Mesendoderm (in vitro differentiated cells): ENCODE measurements around the gene ITGB3.

Experiments
- DNase-seq: peaks from one replicate; pipeline ENCODE4 v3.0.0; 2013
- H2AK5ac ChIP-seq: 2 replicates; pipeline ENCODE4 v1.6.1; 2013; ENCODE audit warnings: low read length, inconsistent platforms
- H2BK120ac ChIP-seq: 2 replicates; pipeline ENCODE4 v1.6.1; 2013; ENCODE audit warnings: low read depth, mild to moderate bottlenecking, low read length, moderate library complexity, mixed read lengths
- H2BK15ac ChIP-seq: replicated peaks from 2 replicates; pipeline ENCODE4 v1.6.1; 2013; ENCODE audit warnings: low read depth, mild to moderate bottlenecking, moderate library complexity
- H2BK5ac ChIP-seq: 2 replicates; pipeline ENCODE4 v1.6.1; 2013; ENCODE audit warnings: low read length, inconsistent platforms
- H3K18ac ChIP-seq: 2 replicates; pipeline ENCODE4 v1.6.1; 2013; ENCODE audit warnings: mild to moderate bottlenecking, low read length, mixed read lengths
- H3K23ac ChIP-seq: one replicate; pipeline ENCODE4 v1.6.1; 2013; ENCODE audit warnings: low read length
- H3K27ac ChIP-seq: 2 replicates; pipeline ENCODE4 v1.5.1; 2013; ENCODE audit warnings: low read depth, mild to moderate bottlenecking, inconsistent platforms, low read length, moderate library complexity
- H3K27me3 ChIP-seq: 2 replicates; pipeline ENCODE4 v1.6.1; 2013; ENCODE audit warnings: low read length, control low read depth, mild to moderate bottlenecking, inconsistent platforms; ENCODE audit not compliant: insufficient read depth, poor library complexity
- H3K36me3 ChIP-seq: 2 replicates; pipeline ENCODE4 v1.6.1; 2013; ENCODE audit warnings: low read length, inconsistent platforms; ENCODE audit not compliant: control insufficient read depth, insufficient read depth
- H3K4ac ChIP-seq: one replicate; pipeline ENCODE4 v1.6.1; 2013; ENCODE audit warnings: low read depth, mild to moderate bottlenecking, low read length, moderate library complexity
- H3K4me1 ChIP-seq: 2 replicates; pipeline ENCODE4 v1.6.1; 2013; ENCODE audit warnings: low read depth, low read length, inconsistent platforms; ENCODE audit not compliant: control insufficient read depth
- H3K4me2 ChIP-seq: 2 replicates; pipeline ENCODE4 v1.6.1; 2013; ENCODE audit warnings: low read length
- H3K4me3 ChIP-seq: 2 replicates; pipeline ENCODE4 v1.5.1; 2013; ENCODE audit warnings: mild to moderate bottlenecking, low read length
- H3K56ac ChIP-seq: one replicate; pipeline ENCODE4 v1.6.1; 2013; ENCODE audit warnings: low read length
- H3K79me1 ChIP-seq: 2 replicates; pipeline ENCODE4 v1.6.1; 2013; ENCODE audit warnings: low read length, inconsistent platforms
- H3K79me2 ChIP-seq: 2 replicates; pipeline ENCODE4 v1.6.1; 2013; ENCODE audit warnings: mild to moderate bottlenecking, low read length; ENCODE audit not compliant: control insufficient read depth, insufficient read depth
- H3K9ac ChIP-seq: 2 replicates; pipeline ENCODE4 v1.6.1; 2013; ENCODE audit warnings: low read length, inconsistent platforms
- H4K5ac ChIP-seq: one replicate; pipeline ENCODE4 v1.6.1; 2013; ENCODE audit warnings: low read length
- H4K8ac ChIP-seq: one replicate; pipeline ENCODE4 v1.6.1; 2013; ENCODE audit warnings: low read depth, mild to moderate bottlenecking, control low read depth, low read length, moderate library complexity
- WGBS: extraction: QIAGEN DNeasy Blood & Tissue Kit; methylation state at CpG from one replicate; pipeline ENCODE4 v1.1.7; 2013; ENCODE audit warnings: low lambda C conversion rate, missing lambda C conversion rate; ENCODE audit not compliant: insufficient coverage; ENCODE audit errors: extremely low coverage; 5-methylcytosine and 5-hydroxymethylcytosine counted together

Gene ITGB3

DNA sequence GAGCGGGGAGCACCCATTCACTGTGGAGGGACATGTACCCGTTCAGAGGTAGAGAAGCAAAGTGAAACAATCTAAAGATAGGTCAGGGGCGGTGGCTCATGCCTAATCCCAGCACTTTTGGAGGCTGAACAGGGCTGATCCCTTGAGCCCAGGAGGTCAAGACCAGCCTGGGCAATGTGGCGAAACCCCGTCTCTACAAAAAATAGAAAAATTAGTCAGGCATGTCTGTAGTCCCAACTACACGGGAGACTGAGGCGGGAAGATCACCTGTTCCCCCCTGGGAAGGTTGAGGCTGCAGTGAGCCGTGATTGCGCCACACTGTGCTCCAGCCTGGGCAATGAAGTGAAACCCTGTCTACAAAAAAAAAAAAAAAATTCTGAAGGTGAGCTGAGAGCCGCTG lies 22.8 kb upstream of the ITGB3 start:
- H3K4me3 ChIP-seq = no peak overlapping the region
- H3K27me3 ChIP-seq = no peaks in the 10 kb centered on the region
- H3K23ac ChIP-seq = no peak overlapping the region
- no peak overlapping the region for H4K5ac ChIP-seq
- no peak overlapping the region for H3K4ac ChIP-seq
- H2BK15ac ChIP-seq = no peak overlapping the region
- no peaks in the 10 kb centered on the region for H3K36me3 ChIP-seq
- H2BK120ac ChIP-seq = no peak overlapping the region
- H2BK5ac ChIP-seq = no peak overlapping the region
- no CpG with 5 or more reads among the region's 10 CpGs for WGBS
- DNase-seq = no peak
- peaks cover 2% of the 10 kb centered on the region for H3K4me1 ChIP-seq
- no peak overlapping the region for H3K4me2 ChIP-seq
- H3K56ac ChIP-seq = no peak overlapping the region
- no peaks in the 10 kb centered on the region for H3K79me2 ChIP-seq
- no peak overlapping the region for H2AK5ac ChIP-seq
- H3K9ac ChIP-seq = no peak overlapping the region
- no peaks in the 10 kb centered on the region for H3K79me1 ChIP-seq
- H3K27ac ChIP-seq = no peak overlapping the region
- no peak overlapping the region for H4K8ac ChIP-seq
- H3K18ac ChIP-seq = no peak overlapping the region

DNA sequence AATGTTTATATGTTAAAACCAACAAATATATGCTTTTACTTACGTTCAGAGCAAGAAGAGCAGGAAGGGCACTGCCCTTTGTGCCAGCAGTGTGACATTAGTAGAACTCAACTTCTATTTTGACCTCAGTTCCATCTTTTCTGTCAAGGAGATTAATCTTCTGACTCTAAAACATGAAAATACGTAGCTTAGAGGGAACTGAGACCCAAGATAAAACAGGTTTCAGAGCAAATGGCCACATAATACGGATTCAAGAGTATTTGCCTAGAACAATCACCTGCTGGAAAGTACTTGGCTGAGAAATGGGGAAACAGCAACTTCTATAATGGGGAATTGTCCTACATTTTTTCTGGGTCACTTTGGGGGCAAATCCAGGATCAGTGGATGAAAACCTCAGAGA lies 22.3 kb upstream of the ITGB3 start:
- Histone ChIP-seq H3K79me1 (no peaks in the 10 kb centered on the region), H3K9ac (no peak overlapping the region), H2BK15ac (no peak overlapping the region), H3K36me3 (no peaks in the 10 kb centered on the region), H3K79me2 (no peaks in the 10 kb centered on the region), H3K56ac (no peak overlapping the region), H3K27ac (no peak overlapping the region), H3K23ac (no peak overlapping the region), H2BK120ac (no peak overlapping the region), H4K8ac (no peak overlapping the region), H2BK5ac (no peak overlapping the region), H3K18ac (no peak overlapping the region), H3K4ac (no peak overlapping the region), H3K4me2 (no peak overlapping the region), H3K4me1 (peaks cover 2% of the 10 kb centered on the region), H3K4me3 (no peak overlapping the region), H3K27me3 (no peaks in the 10 kb centered on the region), H2AK5ac (no peak overlapping the region), H4K5ac (no peak overlapping the region)
- no peak for DNase-seq
- no CpG with 5 or more reads among the region's 3 CpGs for WGBS

DNA sequence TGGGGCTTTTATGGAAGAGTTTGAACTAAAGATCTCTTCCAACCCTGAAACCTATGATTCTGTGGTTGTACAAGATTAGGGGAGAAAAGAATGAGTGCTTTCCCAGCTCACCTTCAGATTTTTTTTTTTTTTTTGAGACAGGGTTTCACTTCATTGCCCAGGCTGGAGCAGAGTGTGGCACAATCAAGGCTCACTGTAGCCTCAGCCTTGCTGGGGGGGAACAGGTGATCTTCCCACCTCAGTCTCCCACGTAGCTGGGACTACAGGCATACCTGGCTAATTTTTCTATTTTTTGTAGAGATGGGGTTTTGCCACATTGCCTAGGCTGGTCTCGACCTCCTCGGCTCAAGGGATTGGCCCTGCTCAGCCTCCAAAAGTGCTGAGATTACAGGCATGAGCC lies 21.8 kb upstream of the ITGB3 start:
- Histone ChIP-seq H2BK15ac (no peak overlapping the region), H2BK5ac (no peak overlapping the region), H3K27me3 (no peaks in the 10 kb centered on the region), H3K4me2 (no peak overlapping the region), H3K27ac (no peak overlapping the region), H3K23ac (no peak overlapping the region), H3K4ac (no peak overlapping the region), H4K8ac (no peak overlapping the region), H3K9ac (no peak overlapping the region), H3K79me2 (no peaks in the 10 kb centered on the region), H3K18ac (no peak overlapping the region), H3K4me3 (no peak overlapping the region), H3K56ac (no peak overlapping the region), H2BK120ac (no peak overlapping the region), H2AK5ac (no peak overlapping the region), H4K5ac (no peak overlapping the region), H3K79me1 (no peaks in the 10 kb centered on the region), H3K4me1 (peaks cover 2% of the 10 kb centered on the region), H3K36me3 (no peaks in the 10 kb centered on the region)
- no peak for DNase-seq
- no CpG with 5 or more reads among the region's 3 CpGs for WGBS

DNA sequence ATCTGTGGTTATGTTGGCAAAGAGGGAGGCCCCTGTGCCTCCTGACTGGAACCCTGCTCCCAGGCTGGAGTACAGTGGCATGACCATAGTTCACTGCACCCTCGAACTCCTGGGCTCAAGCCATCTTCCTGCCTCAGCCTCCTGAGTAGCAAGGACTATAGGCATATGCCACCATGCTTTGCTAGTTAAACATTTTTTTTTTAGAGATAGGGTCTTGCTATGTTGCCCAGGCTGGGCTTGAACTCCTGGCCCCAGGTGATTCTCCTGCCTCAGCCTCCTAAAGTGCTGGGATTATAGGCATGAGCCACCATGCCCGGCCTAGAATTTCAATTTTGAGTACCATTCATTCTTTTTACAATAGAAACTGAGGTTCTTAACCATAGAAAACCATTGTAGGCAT lies 21.2 kb upstream of the ITGB3 start:
- H3K4me2 ChIP-seq = no peak overlapping the region
- WGBS = no CpG with 5 or more reads among the region's 2 CpGs
- no peaks in the 10 kb centered on the region for H3K36me3 ChIP-seq

DNA sequence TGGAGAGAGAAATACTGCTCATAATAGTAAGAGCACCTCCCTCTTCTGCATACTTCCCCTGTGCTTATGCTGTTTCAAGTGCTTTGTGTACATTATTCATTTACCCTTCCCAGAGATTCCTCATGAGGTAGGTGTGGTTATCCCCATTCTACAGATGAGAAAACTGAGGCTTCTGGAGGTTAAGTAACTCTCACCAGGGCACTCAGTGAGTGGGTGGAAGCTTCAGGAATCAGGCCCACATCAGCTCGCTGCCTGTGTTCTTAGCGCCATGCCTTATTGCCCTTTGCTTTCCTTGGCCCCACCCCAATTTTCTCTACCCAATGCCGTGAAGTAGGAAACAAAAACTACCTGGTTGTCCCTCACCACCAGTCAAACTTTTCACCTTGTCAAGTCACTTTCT lies 18.1 kb upstream of the ITGB3 start:
- no peaks in the 10 kb centered on the region for H3K79me2 ChIP-seq
- no peak overlapping the region for H3K56ac ChIP-seq
- H3K18ac ChIP-seq = no peak overlapping the region
- no peak overlapping the region for H3K4me2 ChIP-seq
- H2BK5ac ChIP-seq = no peak overlapping the region
- H3K9ac ChIP-seq = no peak overlapping the region
- H3K36me3 ChIP-seq = no peaks in the 10 kb centered on the region
- no peaks in the 10 kb centered on the region for H3K27me3 ChIP-seq
- DNase-seq = no peak
- no peak overlapping the region for H2BK120ac ChIP-seq
- H3K4ac ChIP-seq = no peak overlapping the region
- no peaks in the 10 kb centered on the region for H3K4me1 ChIP-seq
- no peak overlapping the region for H3K23ac ChIP-seq
- H3K4me3 ChIP-seq = no peak overlapping the region
- H4K5ac ChIP-seq = no peak overlapping the region
- no peak overlapping the region for H2AK5ac ChIP-seq
- H4K8ac ChIP-seq = no peak overlapping the region
- H3K27ac ChIP-seq = no peak overlapping the region
- no CpG with 5 or more reads among the region's 3 CpGs for WGBS
- no peaks in the 10 kb centered on the region for H3K79me1 ChIP-seq
- no peak overlapping the region for H2BK15ac ChIP-seq

More for the DNA sequence above, 21.2 kb upstream of the ITGB3 start:
- H3K79me1 ChIP-seq = no peaks in the 10 kb centered on the region
- H3K27ac ChIP-seq = no peak overlapping the region
- no peaks in the 10 kb centered on the region for H3K27me3 ChIP-seq
- H3K4ac ChIP-seq = no peak overlapping the region
- no peak overlapping the region for H4K8ac ChIP-seq
- no peak overlapping the region for H3K23ac ChIP-seq
- H4K5ac ChIP-seq = no peak overlapping the region
- DNase-seq = no peak
- H3K18ac ChIP-seq = no peak overlapping the region
- no peak overlapping the region for H2BK120ac ChIP-seq
- H3K4me3 ChIP-seq = no peak overlapping the region
- H3K56ac ChIP-seq = no peak overlapping the region
- no peak overlapping the region for H2AK5ac ChIP-seq
- H3K4me1 ChIP-seq = peaks cover 2% of the 10 kb centered on the region
- H3K79me2 ChIP-seq = no peaks in the 10 kb centered on the region
- H3K9ac ChIP-seq = no peak overlapping the region
- no peak overlapping the region for H2BK5ac ChIP-seq
- no peak overlapping the region for H2BK15ac ChIP-seq

DNA sequence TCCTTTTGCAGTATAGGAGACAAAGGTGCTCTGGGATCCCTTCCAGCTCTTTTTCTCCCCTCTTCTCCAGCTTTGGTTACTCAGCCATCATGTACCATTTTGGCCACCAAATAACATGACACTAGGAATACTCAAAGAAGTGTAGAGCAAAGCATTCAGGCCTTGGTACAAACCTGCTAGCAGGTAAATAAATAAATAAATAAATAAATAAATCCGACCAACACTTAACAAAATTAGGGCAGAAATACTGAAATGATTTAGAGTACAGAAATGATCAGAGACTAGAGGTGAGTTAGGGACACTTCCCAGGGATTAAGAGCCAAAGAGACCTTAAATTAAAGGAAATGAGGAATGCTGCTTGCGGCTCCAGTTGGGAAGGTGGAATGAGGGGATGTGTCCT lies 17.7 kb upstream of the ITGB3 start:
- no peak overlapping the region for H3K56ac ChIP-seq
- no peaks in the 10 kb centered on the region for H3K4me1 ChIP-seq
- H3K27me3 ChIP-seq = no peaks in the 10 kb centered on the region
- H2BK120ac ChIP-seq = no peak overlapping the region
- no peak overlapping the region for H3K4ac ChIP-seq
- H3K18ac ChIP-seq = no peak overlapping the region
- no peak overlapping the region for H3K27ac ChIP-seq
- H4K5ac ChIP-seq = no peak overlapping the region
- no peak overlapping the region for H2BK15ac ChIP-seq
- H3K4me2 ChIP-seq = no peak overlapping the region
- no peak overlapping the region for H2BK5ac ChIP-seq
- no peak overlapping the region for H3K9ac ChIP-seq
- H2AK5ac ChIP-seq = no peak overlapping the region
- DNase-seq = no peak
- H3K79me1 ChIP-seq = no peaks in the 10 kb centered on the region
- no peaks in the 10 kb centered on the region for H3K79me2 ChIP-seq
- no peaks in the 10 kb centered on the region for H3K36me3 ChIP-seq
- no peak overlapping the region for H4K8ac ChIP-seq
- H3K23ac ChIP-seq = no peak overlapping the region
- no CpG with 5 or more reads among the region's 2 CpGs for WGBS
- H3K4me3 ChIP-seq = no peak overlapping the region
